HG03457 (cell line): ENCODE data around the gene IQSEC2.

ENCODE experiments used
- ATAC-seq: cut with Tn5 transposase; IDR thresholded peaks from one replicate; pipeline ENCODE4 v1.9.1; 2021; ENCODE audit warnings: moderate number of reproducible peaks; ENCODE audit not compliant: unreplicated experiment

Gene IQSEC2

DNA sequence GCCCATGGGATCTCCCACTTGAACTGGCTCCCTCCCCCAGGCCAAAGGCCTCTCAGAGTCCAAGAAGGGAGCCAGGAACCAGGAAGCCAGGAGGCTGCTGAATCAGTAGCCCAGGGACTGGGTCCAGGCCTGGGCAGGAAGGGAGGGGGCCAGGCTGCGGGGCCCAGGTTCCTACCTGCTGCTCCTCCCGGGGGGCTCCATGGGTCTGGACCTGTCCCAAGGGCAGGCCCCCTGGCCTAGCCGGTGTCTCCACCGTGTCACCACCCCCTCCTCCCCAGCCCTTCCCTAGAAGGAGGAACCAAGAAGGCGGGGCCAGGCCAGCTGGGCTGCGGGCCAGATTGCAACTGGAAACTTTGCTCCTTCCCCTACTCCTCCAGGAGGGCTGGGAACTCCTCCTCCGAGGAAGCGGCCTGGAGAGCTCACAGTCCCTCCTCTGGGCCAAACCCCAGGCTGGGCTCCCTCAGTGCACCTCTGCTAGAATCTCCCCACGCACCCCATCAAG lies at the start of gene IQSEC2:
TSS of gene IQSEC2 (minus strand) at position 264 of the 502 bp plus-strand sequence.
- ATAC-seq: no peak

DNA sequence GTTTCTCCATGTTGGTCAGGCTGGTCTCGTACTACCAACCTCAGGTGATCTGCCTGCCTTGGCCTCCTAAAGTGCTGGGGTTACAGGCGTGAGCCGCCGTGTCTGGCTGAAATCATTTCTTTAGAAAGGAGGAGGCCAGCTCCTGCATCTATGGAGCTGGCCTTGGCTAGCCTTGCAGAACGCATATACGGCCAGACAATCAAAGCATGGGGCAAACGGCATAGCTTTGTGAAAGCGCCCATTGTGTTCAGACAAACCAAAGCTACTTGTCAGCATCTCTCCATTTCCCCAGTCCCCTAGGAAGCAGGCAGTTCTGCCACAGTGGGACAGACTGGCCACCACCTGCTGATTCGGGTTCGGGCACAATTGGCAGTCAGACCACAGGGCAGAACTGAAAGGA lies 48.9 kb upstream of the IQSEC2 start:
- no peak for ATAC-seq

- ATAC-seq: no peak
Observed at GRCh38 chrX:53324803-53325202, 43.4 kb upstream of the IQSEC2 start.

DNA sequence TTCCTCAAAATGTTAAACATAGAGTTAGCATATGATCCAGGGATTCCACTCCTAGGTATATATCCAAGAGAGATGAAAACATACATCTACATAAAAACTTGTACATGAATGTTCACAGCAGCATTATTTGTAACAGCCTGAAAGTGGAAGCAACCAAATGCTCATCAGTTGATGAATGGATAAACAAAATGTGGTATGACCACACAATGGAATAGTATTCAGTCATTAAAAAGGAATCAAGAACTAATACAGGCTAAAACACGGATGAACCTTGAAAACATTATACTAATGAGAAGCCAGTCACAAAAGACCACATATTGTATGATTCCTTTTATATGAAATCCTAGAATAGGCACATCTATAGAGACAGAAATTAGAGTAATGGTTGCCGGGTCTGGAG lies 42.7 kb upstream of the IQSEC2 start:
- ATAC-seq: no peak

DNA sequence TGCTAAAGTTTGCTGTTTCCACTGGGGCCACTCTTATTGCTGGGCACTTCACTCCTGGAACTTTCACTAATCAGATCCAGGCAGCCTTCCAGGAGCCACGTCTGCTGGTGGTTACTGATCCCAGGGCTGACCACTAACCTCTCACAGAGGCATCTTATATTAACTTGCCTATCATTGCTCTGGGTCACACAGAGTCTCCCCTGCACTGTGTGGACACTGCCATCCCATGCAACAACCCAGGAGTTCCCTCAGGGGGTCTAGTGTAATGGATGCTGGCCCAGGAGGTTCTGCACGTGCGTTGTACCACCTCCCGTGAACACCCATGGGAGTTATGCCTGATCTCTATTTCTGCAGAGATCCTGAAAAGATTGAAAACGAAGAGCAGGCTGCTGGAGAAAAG lies 41.8 kb upstream of the IQSEC2 start:
- no peak for ATAC-seq

DNA sequence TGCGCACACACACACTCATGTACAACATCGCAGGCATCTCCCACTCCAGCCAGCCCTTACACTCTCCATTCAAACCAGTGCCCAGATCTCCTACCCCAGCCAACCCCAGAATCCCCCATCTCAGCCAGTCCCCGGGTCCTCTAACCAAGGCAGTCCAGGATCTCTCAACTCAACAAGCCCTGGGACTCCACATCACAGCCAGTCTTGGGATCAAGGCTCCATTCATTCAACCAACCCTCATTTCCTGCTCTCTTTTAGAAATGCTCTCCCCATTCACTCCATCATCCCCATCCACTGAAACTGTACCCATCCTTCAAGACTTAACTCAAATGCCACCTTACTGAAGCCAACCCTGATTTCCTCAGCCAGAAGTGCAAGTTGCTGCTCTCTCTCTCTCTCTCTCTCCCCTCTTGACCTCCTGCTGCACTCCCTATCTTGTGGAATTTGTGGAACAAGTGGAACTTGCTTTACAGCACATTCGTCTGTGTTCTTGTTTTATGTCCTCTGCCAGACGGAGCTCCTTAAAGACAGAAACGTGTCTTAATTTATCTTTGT lies 40.6 kb upstream of the IQSEC2 start:
- ATAC-seq: no peak

DNA sequence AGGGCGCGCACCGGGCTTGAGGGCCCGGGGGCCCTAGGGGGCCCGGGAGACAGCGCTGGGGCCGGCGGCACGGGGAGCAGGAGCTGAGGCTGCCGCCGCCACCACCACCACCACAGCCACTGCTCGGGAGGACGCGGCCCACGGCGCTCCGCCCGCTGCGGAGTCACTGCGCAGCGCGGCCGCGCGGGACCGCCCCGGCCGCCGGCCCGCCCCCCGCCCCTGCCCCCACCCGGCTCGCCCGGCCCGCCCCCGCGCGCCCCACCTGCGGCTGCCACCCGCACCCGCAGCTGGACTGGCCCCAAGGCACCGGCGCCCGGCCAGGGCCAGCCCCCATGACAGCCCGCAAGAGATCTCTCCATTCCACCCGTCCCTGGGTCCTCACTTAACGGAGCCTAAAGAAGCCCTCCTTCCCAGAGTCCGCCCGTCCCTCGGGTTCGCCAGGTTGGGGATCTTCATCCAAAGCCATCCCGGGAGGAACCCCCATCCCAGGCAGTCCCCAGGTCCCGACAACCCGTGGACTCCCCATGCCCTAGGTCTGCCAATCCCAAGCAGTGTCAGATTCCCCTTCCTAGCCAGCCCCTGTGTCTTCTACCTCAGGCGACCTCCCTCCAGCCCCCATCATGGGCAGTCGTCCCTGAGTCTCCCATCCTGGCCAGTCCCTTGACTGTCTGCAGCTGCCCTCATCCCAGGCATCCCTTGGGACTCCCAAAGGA lies 40.0 kb upstream of the IQSEC2 start:
- no peak for ATAC-seq

DNA sequence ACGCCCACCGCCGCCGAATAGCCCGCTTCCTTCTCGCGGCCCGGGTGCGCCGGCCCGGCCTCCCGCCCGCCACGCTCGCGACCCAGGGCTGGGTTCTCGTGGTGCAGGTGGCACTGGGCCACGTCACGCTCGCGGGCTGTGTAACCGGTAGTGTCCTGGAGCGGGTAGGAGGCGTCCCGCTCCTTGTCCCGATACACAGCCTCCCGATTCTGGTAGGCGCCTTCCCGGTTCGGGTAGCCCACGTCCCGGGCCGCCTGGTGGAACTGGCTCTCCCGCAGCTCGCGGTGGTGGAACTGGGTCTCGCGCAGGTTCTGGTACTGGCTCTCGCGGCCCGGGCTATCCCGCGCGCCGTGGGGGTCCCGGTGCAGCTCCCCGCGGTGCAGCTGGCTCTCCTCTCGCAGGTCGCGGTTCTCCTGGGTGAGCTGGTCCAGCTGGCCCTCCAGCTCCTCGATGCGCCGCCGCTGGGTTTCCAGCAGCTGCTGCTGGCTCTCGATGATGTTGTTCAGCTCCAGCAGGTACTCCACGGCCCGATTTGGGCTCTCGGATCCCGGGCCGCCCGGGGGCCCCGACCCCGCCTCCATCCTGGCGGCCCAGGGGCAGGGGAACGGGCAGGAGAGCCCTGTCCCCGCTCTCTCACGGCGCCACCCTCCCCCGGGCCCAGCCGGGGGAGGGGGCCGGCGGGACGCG lies 39.3 kb upstream of the IQSEC2 start:
- no peak for ATAC-seq

DNA sequence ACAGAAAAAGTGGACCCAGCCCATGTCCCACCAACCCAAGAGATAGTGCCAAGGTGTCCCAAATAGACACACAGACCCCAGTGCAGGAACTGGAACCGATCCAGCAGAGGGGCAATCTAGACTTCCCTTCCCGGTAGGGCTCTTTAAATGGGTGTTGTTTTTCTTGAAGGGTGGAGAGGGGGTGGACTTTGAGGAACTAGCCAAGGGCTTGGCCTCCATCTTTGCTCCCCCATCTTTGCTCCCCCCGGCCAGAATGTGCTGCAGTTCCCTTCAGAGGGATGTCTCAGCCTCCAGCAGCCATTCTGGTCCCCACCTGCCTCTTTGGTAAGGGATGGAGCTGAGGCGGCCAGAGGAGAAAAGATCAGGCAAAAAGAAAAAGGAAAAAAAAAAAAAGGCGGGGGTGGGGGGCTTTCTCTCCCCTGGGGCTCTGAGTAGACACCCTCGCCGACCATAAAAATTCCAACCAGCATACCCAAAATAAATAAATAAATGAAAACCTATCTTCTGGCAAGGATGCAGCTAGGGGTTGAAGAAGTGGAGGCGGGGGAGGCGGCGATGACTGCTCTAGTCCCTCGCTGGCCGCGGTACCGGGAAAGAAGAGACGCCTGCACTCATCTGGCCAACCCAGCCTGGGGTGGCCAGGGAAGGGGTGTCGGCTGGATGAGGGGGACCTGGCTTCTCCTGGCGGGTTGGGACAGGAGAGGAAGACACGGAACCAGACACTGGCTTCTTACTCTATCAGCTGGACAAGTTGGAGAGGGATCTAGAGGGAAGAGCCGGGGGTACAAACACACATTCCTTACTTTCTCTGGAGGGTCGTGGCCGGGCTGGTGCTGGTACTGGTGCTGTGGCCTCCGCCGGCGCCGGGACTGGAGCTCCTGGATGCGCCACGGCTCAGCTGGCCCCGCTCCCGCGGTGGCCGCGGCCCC lies 38.5 kb upstream of the IQSEC2 start:
- ATAC-seq: no peak

DNA sequence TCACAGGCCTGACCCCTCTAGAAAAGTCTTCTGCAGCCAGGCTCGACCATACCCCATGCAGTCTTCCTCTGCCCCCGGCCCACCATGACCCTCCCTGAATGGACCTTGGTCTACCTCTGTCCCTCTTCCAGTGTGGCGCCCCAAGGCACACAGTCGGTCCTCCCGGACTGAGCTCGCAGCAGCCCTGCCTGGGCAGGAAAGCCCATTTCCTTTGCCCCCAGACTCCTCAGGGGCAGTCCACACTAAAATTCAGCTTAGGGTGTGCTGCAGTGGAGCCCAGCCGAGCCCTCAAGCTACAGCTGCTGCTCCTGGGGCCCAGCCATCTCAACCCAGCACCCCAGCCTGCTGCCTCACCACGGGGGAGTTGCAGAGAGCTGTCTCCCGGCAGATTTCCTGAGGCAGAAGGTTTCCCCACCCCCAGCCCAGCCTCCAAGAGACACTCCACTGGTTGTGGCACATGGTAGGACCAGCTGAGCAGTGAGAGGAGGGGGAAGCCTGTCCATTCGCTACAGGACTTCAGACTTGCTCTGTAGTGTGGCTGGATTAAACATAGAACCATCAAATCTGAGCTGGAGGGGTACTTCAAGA lies 37.5 kb upstream of the IQSEC2 start:
- no peak for ATAC-seq

DNA sequence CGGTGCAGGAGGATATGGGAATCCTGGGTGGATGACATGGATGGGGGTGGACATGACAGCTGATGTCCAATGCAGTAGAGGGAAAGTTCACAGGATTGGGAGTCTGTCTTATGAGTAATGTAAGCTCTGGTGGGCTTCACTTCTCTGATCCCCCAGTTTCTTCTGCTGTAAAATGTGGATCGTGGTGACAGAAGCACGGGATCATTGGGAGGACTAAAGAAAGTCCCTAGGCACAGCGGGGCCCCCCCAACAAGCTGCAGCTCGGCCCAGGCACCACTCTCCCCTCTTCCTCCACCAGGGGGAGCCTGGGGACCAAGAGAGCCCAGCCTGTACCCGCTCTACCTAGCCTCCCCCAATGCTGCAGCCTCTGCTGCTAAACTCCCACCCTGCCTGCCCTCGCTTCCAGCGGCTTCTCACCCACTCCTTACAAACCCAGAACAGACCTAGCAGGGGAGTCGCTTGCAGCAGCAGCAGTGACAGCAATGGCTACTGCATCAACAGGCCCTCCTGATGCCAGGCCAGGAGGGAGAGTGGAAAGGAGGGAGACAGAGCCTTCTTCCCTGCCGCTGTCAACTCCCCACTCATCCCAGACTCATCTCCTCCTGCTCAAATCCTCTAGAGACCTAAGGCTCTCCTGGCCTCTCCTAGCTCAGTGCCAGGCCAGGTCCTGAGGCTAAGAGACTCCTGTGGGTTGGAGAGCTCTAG lies 36.1 kb upstream of the IQSEC2 start:
- no peak for ATAC-seq

DNA sequence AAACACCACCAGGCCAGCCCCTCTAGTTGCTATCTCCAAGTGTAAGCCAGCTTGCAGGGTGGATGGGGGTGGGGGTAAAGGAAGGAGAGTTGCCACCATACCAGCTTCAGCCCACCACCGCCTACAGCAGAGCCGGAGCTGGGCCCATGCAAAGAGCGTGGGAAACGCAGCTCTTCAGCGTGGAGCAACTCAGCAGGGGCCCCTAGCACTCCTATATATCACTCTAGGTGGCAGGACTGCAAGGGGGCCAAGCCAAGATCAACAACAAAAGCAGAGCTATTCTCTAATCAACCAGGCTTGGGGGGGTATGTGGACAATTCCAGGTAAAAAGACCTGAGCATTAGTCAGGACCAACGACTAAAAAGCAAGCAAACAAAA lies 35.5 kb upstream of the IQSEC2 start:
- ATAC-seq: no peak

DNA sequence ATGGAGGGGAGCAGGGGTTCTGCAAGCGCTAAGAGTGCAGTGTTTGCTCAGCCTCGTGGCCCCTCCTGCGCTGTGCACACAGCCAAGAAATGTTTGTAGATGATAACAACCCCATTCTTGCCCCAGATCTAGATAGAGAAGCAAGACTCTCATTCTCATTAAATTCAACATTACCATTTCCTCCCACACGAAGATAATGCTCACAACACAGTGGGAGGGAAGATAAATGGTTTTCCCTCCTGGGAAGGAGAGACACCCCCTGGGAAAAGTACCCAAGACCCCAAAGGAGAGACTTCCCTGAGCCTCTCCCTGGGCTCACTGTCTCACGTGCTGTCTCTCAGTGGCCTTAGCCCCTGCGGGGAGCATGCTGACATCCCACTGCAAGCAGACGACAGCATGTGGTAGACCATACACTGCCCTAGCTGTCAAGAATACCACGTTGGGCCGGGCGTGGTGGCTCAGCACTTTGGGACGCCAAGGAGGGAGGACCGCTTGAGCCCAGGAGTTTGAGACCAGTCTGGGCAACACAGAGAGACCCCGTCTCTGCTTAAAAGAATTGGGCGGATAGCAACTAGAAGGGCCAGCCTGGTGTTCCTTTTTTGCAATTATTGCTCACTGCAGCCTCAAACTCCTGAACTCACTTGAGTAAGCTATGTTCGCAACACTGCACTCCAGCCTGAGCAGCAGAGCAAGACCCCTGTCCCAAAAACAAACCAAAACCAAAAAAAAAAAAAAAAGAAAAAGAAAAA lies 34.9 kb upstream of the IQSEC2 start:
- ATAC-seq: no peak

DNA sequence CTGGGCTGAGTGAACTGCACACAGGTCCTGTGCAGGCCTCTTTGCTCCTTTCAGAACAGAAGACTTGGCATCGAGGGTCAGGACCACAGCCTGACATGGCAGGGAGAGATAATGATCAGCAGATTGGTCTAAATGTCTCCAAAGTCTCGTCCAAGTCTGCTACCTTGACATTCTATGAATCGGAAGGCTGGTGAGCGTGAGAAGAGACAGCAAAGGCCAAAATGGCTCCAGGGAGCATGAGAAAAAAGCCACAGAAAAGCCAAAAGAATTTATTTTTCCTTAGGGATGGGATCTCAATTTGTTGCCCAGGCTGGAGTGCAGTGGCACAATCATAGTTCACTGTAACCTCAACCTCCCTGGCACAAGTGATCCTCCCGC lies 32.3 kb upstream of the IQSEC2 start:
- ATAC-seq: no peak

DNA sequence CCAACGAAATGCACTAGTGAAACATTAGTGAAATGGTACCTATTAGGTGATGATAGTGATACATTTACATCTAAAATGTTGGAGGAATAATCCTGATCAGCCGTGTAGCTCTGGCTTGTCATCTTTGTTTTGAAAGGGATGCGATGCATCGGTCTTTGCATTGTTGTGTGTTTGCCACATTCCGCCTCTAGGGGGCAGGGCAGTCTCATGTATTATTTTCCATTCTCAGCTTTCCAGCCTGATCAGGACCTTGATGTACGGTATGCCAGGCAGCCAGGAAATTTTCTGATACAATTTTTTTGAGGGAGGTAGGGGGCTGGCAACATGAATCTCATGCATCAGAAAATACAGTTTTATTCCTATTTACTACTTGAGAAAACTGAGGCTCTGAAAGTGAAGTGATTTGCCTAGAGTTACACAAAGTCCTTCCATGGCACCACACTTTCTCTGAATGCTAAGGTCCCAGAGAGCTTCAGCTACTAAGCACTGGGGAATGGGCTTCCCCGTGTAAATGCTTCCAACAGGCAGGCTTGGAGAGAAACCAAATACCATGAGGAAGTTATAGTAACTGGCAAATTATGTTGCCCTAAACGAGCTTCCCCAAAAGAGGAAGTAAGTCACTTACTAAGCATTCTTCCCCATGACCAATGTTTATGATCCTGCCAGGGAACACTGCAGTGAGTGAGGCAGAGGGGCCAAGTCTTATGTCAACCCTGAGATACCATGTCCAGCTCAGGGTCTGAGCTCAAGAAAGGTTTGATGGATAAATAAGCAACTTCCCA lies 31.8 kb upstream of the IQSEC2 start:
- no peak for ATAC-seq

DNA sequence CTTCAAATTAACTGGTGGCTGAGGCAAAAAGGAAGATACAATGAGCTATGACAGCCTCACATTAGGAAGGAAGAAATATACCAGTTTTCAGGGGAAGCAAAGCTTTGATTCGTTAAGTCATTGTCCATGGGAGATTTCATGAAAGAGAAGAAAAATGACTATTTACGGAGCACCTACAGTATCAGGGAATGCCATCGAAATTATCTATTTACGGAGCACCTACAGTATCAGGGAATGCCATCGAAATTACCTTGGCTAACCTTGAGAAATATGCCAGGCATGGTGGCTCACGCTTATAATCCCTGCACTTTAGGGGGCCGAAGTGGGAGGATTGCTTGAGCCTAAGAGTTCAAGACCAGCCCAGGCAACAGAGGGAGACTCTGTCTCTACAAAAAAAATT lies 28.5 kb upstream of the IQSEC2 start:
- no peak for ATAC-seq

DNA sequence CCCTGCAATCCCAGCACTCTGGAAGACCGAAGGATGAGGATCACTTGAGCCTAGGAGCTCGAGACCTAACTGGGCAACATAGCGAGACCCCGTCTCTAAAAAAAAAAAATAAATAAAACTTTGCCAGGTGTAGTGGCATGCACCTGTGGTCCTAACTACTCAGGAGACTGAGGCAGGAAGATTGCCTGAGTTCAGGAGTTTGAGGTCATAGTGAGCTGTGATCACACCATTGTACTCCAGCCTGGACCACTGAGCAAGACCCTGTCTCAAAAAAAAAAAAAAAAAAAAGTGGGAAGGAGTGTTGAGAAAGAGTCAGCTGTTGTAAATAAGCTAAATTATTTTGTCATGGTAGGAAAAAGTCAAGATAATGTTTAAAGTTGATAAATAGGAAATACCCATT lies 27.5 kb upstream of the IQSEC2 start:
- no peak for ATAC-seq

GRCh38 chrX:53305996-53306937 lies 24.9 kb upstream of the IQSEC2 start:
- ATAC-seq: no peak
